K562 (cell line): ENCODE data around the gene ARMC9. TPM values are rescaled to one million over a fixed set of nuclear protein-coding genes. Genes with fewer than 3 reads are reported as not detected.

Experiments
- ARID3A ChIP-seq: IDR thresholded peaks from 2 replicates; pipeline ENCODE4 v1.6.1; 2012; ENCODE audit warnings: low read depth, low read length, improper control_type of control experiment, borderline replicate concordance
- JUN ChIP-seq, 2 experiments: sonication (generic) in 1 of 2; formaldehyde crosslinking in 1 of 2; IDR thresholded peaks; 2 replicates each; pipeline versions ENCODE4 v1.6.1 to v1.8.0; 2012 to 2022; ENCODE audit warnings: borderline replicate concordance in 2 of 2, mild to moderate bottlenecking in 2 of 2, improper control_type of control experiment in 1 of 2, low read depth in 1 of 2, low read length in 1 of 2, missing genetic modification reagents in 1 of 2
- KLF16 ChIP-seq: IDR thresholded peaks from 2 replicates; pipeline ENCODE4 v1.6.1; 2016; ENCODE audit warnings: antibody characterized with exemption
- NFE2L1 ChIP-seq: fragments of 450-650 bp; IDR thresholded peaks from 2 replicates; pipeline ENCODE4 v1.6.1; 2016; ENCODE audit warnings: missing genetic modification characterization, low read depth, mild to moderate bottlenecking, missing compliant biosample characterization, moderate library complexity, borderline replicate concordance
- NFIX ChIP-seq: fragments of 250-450 bp; sonication (Bioruptor Pico); IDR thresholded peaks from 2 replicates; pipeline ENCODE4 v1.4.0; 2020; ENCODE audit warnings: low read depth, mild to moderate bottlenecking, moderate library complexity
- TOE1 ChIP-seq, 2 experiments: fragments of 450-650 bp in 1 of 2; sonication (generic) in 1 of 2; formaldehyde crosslinking in 1 of 2; IDR thresholded peaks; 2 replicates each; pipeline versions ENCODE4 v1.7.1 to v1.8.0; 2016 to 2022; ENCODE audit warnings: borderline replicate concordance in 2 of 2, mild to moderate bottlenecking in 2 of 2, antibody characterized with exemption in 1 of 2, inconsistent platforms in 1 of 2, low read depth in 1 of 2, missing genetic modification reagents in 1 of 2, moderate library complexity in 1 of 2
- ZNF280B ChIP-seq: fragments of 250-450 bp; sonication (Bioruptor Pico); IDR thresholded peaks from 2 replicates; pipeline ENCODE4 v1.5.1; 2021; ENCODE audit warnings: mild to moderate bottlenecking
- polyA plus RNA-seq, 8 experiments: library from polyadenylated mRNA; depleted of rRNA in 4 of 8; stranded (reverse) in 5 of 8; unstranded in 3 of 8; fragments of >200 nt; fragmentation: Nextera tagmentation in 2 of 8; fragmentation: Illumina TruSeq in 1 of 8; extraction: Ambion mirVana in 2 of 8; extraction: Trizol in 1 of 8; gene quantifications; 2 replicates each; pipeline versions ENCODE4 v1.2.1 to v1.2.3, GENCODE V29; 2011 to 2014; ENCODE audit warnings: inconsistent platforms in 1 of 8, missing spikeins in 1 of 8
- total RNA-seq, 7 experiments: library from RNA; depleted of rRNA in 6 of 7; stranded (reverse); fragments of >200 nt in 6 of 7; fragmentation: Illumina TruSeq in 2 of 7; extraction: Trizol in 2 of 7; gene quantifications; 2 replicates each; pipeline versions ENCODE4 v1.2.1 to v1.2.3, GENCODE V29; 2011 to 2021; ENCODE audit warnings: low replicate concordance in 1 of 7
- TF ChIP-seq, protein P1 (sequence below), 2 experiments: fragments of 450-650 bp in 1 of 2; sonication (generic) in 1 of 2; formaldehyde crosslinking in 1 of 2; IDR thresholded peaks in 1 of 2; conservative IDR thresholded peaks in 1 of 2; 2 replicates each; pipeline versions ENCODE4 v1.6.1 to v1.8.1; 2016 to 2023; ENCODE audit warnings: mild to moderate bottlenecking in 2 of 2, moderate library complexity in 2 of 2, inconsistent platforms in 1 of 2, missing genetic modification reagents in 1 of 2
- TF ChIP-seq, protein P2 (sequence below): fragments of 250-450 bp; sonication (Bioruptor Pico); IDR thresholded peaks from 2 replicates; pipeline ENCODE4 v1.5.0; 2021; ENCODE audit warnings: mild to moderate bottlenecking, moderate library complexity
- TF ChIP-seq, protein P3 (sequence below): fragments of 150-350 bp; conservative IDR thresholded peaks from 2 replicates; pipeline ENCODE4 v1.6.1; 2014; ENCODE audit warnings: low read length

Gene ARMC9
- total and polyA plus RNA-seq, 9 of the 15 experiments (the other 6 are each of a cell fraction or from before 2014, with no cell fraction given), result 0.36 to 2.3 (median 1.1) TPM

- TF ChIP-seq KLF16, result no peak
- no peak for TF ChIP-seq ARID3A
- TF ChIP-seq, protein P1, sequence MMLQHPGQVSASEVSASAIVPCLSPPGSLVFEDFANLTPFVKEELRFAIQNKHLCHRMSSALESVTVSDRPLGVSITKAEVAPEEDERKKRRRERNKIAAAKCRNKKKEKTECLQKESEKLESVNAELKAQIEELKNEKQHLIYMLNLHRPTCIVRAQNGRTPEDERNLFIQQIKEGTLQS (IDR thresholded peaks at IDR 0.05), result peak; percentile 49; the same call in 1 of the 2 replicates
- TF ChIP-seq, protein P1 (CRISPR knock-in tag; conservative IDR thresholded peaks at IDR 0.05), result no peak
- TF ChIP-seq, protein P2, sequence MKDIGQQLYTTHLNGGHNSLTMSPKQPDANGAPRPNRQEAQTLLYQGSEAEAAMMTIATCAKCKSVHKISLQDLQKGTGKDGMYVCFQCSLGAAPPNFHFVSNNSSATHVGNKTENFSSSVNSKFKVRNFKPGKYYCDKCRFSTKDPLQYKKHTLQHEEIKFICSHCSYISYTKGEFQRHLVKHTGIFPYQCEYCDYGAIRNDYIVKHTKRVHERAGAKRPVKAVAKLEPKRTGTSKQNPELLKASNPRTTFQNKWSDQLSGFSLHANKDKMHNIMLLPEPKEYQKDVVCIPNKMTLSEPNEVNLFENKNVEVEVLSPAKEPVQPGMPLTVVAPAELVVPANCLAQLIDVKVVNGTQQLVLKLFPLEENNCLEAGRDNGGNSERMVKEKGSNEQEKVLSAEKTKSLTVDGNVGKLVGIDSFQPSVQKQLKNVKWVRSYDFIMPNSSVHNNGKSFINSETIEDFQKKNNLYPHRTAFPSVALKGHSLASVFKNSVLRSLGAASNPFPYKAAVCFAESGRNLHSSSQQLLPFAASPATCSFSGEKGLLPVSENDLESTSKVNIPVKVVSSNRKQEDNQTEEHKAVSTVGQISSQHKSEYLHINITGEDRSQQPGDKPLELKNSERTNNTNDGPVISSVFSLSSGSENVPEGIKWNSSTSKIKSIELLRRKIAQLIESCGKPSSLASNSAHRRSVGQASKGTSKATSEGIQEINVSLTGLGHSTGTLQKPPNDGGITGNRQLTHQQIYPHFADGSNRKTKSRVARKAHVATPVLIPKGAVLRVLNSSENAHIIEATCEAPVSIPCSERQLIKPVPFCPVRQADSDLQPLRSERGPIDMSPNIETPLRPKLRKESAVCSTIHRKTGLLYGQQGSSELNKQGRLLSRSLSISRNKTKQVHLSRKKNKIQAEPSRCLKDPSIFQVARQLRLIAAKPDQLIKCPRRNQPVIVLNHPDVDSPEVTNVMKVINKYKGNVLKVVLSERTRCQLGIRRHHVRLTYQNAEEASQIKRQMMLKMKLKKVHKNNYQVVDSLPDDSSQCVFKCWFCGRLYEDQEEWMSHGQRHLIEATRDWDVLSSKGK (CRISPR knock-in tag), result no peak
- no peak; the same call in 1 of the 2 replicates for TF ChIP-seq NFE2L1 (tag)
- TF ChIP-seq, protein P3, sequence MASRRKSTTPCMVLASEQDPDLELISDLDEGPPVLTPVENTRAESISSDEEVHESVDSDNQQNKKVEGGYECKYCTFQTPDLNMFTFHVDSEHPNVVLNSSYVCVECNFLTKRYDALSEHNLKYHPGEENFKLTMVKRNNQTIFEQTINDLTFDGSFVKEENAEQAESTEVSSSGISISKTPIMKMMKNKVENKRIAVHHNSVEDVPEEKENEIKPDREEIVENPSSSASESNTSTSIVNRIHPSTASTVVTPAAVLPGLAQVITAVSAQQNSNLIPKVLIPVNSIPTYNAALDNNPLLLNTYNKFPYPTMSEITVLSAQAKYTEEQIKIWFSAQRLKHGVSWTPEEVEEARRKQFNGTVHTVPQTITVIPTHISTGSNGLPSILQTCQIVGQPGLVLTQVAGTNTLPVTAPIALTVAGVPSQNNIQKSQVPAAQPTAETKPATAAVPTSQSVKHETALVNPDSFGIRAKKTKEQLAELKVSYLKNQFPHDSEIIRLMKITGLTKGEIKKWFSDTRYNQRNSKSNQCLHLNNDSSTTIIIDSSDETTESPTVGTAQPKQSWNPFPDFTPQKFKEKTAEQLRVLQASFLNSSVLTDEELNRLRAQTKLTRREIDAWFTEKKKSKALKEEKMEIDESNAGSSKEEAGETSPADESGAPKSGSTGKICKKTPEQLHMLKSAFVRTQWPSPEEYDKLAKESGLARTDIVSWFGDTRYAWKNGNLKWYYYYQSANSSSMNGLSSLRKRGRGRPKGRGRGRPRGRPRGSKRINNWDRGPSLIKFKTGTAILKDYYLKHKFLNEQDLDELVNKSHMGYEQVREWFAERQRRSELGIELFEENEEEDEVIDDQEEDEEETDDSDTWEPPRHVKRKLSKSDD, result no peak
- TF ChIP-seq NFIX (CRISPR knock-in tag), result no peak
- TF ChIP-seq JUN (IDR thresholded peaks at IDR 0.05; ENCODE audit: borderline replicate concordance, low read depth, low read length), result no peak
- no peak for TF ChIP-seq JUN (CRISPR knock-in tag; IDR thresholded peaks at IDR 0.05; ENCODE audit: borderline replicate concordance)
- TF ChIP-seq ZNF280B (CRISPR knock-in tag), result no peak
- peak; percentile 47; the same call in 1 of the 2 replicates for TF ChIP-seq TOE1 (IDR thresholded peaks at IDR 0.05; ENCODE audit: borderline replicate concordance)
- no peak for TF ChIP-seq TOE1 (CRISPR knock-in tag; IDR thresholded peaks at IDR 0.05; ENCODE audit: borderline replicate concordance, low read depth)
Measured at GRCh38 chr2:231364961-231365810, 166.8 kb downstream of the ARMC9 start (continued).
